Neural crest cell (in vitro differentiated cells): Measurements from ENCODE around the gene LCMT1. TPM values are rescaled to one million over a fixed set of nuclear protein-coding genes. Genes with fewer than 3 reads are reported as not detected.

Source experiments
- DNase-seq: peaks from one replicate; pipeline ENCODE4 v3.0.0; 2021; ENCODE audit warnings: low read depth, mixed read lengths, low spot score
- H3K27ac Mint-ChIP-seq: one replicate; pipeline ENCODE4 v1.8.0; 2021; ENCODE audit warnings: mild to moderate bottlenecking, mixed read lengths; ENCODE audit not compliant: unreplicated experiment
- H3K27me3 Mint-ChIP-seq: 2 replicates; pipeline ENCODE4 v1.8.0; 2021; ENCODE audit warnings: low read depth, mild to moderate bottlenecking, mixed read lengths
- H3K36me3 Mint-ChIP-seq: 2 replicates; pipeline ENCODE4 v1.8.0; 2021; ENCODE audit warnings: low read depth, mild to moderate bottlenecking, mixed read lengths
- H3K4me1 Mint-ChIP-seq: 2 replicates; pipeline ENCODE4 v1.8.0; 2021; ENCODE audit warnings: mixed read lengths
- H3K4me3 Mint-ChIP-seq: one replicate; pipeline ENCODE4 v1.8.0; 2021; ENCODE audit warnings: mild to moderate bottlenecking, mixed read lengths
- H3K9me3 Mint-ChIP-seq: 2 replicates; pipeline ENCODE4 v1.8.0; 2021; ENCODE audit warnings: mixed read lengths
- total RNA-seq: library from RNA; stranded (reverse); gene quantifications from 2 replicates; pipeline ENCODE4 v1.2.1, GENCODE V29; 2021
- TF ChIP-seq, protein P1 (sequence below): fragments of 200-600 bp; sonication (generic); conservative IDR thresholded peaks from 2 replicates; pipeline ENCODE4 v1.5.0; 2021; ENCODE audit warnings: antibody characterized with exemption, mild to moderate bottlenecking

LCMT1 gene
- total RNA-seq, 1 donor from 2014 or later: 52.2 TPM

DNA sequence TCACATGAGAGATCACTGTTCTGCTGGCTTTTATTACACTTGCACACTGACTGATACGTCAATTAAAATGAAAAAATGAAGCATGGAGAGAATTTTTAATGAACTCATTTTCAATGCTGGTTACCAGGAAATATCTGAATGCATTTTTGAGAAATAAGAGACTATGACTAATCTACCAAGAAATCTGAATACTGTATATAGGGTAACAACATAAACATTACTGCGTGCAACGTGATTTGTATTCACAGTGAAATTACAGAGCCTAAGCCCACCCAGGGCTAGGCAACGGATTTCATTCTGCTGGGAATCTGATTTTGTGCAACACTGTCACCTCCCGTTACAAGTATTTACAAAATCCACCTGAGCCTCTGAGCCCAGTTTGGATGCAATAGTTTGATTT lies 23.8 kb upstream of the LCMT1 start:
- Mint-ChIP-seq H3K9me3 (no peaks in the 10 kb centered on the region), H3K36me3 (no peaks in the 10 kb centered on the region), H3K4me1 (peaks cover 11% of the 10 kb centered on the region), H3K27ac (no peak overlapping the region), H3K27me3 (no peaks in the 10 kb centered on the region), H3K4me3 (no peak overlapping the region)
- no peak for DNase-seq
- TF ChIP-seq, protein P1, sequence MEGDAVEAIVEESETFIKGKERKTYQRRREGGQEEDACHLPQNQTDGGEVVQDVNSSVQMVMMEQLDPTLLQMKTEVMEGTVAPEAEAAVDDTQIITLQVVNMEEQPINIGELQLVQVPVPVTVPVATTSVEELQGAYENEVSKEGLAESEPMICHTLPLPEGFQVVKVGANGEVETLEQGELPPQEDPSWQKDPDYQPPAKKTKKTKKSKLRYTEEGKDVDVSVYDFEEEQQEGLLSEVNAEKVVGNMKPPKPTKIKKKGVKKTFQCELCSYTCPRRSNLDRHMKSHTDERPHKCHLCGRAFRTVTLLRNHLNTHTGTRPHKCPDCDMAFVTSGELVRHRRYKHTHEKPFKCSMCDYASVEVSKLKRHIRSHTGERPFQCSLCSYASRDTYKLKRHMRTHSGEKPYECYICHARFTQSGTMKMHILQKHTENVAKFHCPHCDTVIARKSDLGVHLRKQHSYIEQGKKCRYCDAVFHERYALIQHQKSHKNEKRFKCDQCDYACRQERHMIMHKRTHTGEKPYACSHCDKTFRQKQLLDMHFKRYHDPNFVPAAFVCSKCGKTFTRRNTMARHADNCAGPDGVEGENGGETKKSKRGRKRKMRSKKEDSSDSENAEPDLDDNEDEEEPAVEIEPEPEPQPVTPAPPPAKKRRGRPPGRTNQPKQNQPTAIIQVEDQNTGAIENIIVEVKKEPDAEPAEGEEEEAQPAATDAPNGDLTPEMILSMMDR: no peak

DNA sequence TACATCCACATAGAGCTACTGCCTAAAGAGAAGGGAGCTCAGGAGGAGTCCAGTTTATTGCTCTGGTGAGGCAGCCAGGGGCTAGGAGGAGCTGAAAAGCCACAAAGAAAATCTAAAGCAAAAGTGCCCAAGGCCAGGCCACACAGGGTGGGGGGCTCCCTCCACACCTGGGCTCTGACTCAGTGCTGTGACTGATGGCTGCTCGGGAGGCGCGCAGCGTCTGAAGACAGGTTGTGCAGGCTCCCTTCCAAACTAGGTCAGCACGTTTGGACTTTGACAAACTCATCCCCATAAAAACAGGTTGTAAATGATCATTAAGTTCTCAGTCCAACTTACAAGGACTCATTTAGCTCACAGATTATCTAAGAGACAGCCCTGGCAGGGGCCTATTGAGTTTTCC lies 22.2 kb upstream of the LCMT1 start:
- Mint-ChIP-seq H3K27ac (no peak overlapping the region), H3K4me3 (no peak overlapping the region), H3K4me1 (no peaks in the 10 kb centered on the region), H3K36me3 (no peaks in the 10 kb centered on the region), H3K9me3 (no peaks in the 10 kb centered on the region), H3K27me3 (peaks cover 12% of the 10 kb centered on the region)
- no peak for DNase-seq
- TF ChIP-seq, protein P1: no peak

DNA sequence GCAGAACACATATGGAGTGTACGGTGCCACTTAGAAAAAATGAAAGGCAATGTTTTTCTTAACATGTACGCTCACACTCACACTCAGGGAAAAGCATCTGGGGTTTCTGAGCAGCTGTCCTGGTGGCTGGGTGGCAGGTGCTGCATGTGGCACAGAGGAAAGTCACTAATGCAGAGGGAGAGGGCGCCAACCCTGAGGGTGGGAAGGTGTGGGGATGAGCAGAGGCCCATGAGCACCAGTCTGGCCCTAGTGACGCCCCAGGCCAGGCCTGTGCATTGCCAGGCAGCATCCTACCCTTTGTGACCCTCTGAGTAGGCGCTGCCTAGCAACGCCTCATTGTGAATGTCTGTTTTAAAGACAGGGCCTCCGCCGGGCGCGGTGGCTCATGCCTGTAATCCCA lies 19.1 kb upstream of the LCMT1 start:
- H3K9me3 Mint-ChIP-seq: no peaks in the 10 kb centered on the region
- H3K27ac Mint-ChIP-seq: no peak overlapping the region
- H3K36me3 Mint-ChIP-seq: no peaks in the 10 kb centered on the region
- peaks cover 32% of the 10 kb centered on the region for H3K27me3 Mint-ChIP-seq
- TF ChIP-seq, protein P1: no peak
- H3K4me1 Mint-ChIP-seq: no peaks in the 10 kb centered on the region
- H3K4me3 Mint-ChIP-seq: no peak overlapping the region
- no peak for DNase-seq

DNA sequence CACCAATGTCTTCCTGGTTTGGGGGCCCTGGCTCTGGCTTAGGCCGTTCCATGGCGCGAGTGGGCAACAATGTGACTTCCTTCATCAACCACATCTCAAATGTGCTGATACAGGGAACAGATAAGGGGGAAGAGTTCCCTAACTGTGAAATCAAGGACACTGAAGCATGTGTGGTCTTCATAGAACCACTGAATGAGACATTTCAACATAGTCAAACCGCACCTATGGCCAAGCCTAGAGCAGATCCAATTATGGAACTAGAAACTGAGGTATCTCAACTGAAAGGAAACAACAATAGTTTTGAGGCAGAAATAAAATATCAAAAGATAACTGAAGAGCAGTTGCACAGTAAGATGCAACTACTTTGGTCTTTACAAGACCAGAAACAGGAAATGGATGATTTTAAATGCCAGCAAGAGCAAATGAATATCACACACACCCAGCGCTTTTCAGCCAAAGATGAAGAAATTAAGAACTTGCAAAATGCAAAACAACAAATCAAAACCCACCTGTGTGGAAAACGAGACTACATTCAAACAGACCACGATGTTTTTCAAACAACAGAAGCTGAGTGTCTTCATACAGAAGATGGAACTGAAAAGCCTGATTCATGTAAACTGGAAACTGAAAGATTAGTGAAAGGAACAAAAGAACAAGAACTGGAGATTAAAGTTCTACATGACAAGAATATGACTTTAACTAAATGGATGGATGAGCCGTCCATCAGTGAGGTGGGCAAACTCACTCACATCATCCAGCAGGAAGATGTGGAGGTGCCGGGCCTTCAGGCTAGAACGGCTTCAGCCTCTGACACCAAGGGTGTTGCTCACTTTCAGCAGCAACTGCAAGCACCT lies 18.1 kb upstream of the LCMT1 start:
- Mint-ChIP-seq H3K27ac (peak overlapping the region; percentile 40), H3K36me3 (no peaks in the 10 kb centered on the region), H3K9me3 (no peaks in the 10 kb centered on the region), H3K27me3 (peaks cover 32% of the 10 kb centered on the region), H3K4me1 (no peaks in the 10 kb centered on the region), H3K4me3 (no peak overlapping the region)
- no peak for DNase-seq
- TF ChIP-seq, protein P1: no peak

DNA sequence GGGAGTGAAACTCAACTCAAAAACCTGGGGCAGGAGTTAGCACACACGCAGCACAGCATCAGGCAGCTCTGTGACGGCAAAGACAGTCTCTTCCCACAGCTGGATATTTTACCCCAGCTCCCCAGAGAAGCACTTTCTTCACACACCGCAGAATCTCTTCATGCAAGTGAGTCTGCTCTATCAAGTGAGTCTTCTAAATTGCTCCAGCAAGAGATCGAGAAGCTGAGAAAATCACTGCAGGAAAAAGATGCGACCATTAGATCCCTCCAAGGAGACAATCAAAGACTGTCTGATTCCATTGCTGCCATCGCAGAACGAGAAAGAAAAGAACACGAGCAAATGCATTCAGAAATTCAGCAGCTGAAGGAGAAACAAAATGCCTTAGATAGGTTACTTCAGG lies 16.9 kb upstream of the LCMT1 start:
- Mint-ChIP-seq H3K4me1 (no peaks in the 10 kb centered on the region), H3K36me3 (no peaks in the 10 kb centered on the region), H3K27me3 (peaks cover 34% of the 10 kb centered on the region), H3K9me3 (no peaks in the 10 kb centered on the region), H3K4me3 (no peak overlapping the region), H3K27ac (no peak overlapping the region)
- TF ChIP-seq, protein P1: no peak
- DNase-seq: no peak
